ENCODE results near the gene SLC25A11.
A peak's percentile ranks its signal among the peaks of the same experiment; 100 is the strongest.

SLC25A11 gene

GRCh38 chr17:4948931-4949320 lies 9.1 kb upstream of the SLC25A11 start:
- DNase-seq (ENCODE audit: insufficient read length), result peak; percentile 88
- TF ChIP-seq TAF1 (IDR thresholded peaks at IDR 0.05; ENCODE audit: borderline replicate concordance, low read depth, low read length), result no peak
- TF ChIP-seq POLR2A (IDR thresholded peaks at IDR 0.05; ENCODE audit: low read depth, low read length), result no peak; the same call in 1 of the 2 replicates
- no peak; the same call in 1 of the 2 replicates for TF ChIP-seq POLR2AphosphoS5 (IDR thresholded peaks at IDR 0.05; ENCODE audit: low read depth, low read length)
- FAIRE-seq, result no peak

- FAIRE-seq, result peak; percentile 94
- DNase-seq (ENCODE audit: insufficient read length), result no peak
- TF ChIP-seq POLR2A (IDR thresholded peaks at IDR 0.05; ENCODE audit: low read depth, low read length) (peak; percentile 94), POLR2AphosphoS5 (IDR thresholded peaks at IDR 0.05; ENCODE audit: low read depth, low read length) (peak; percentile 92), TAF1 (IDR thresholded peaks at IDR 0.05; ENCODE audit: borderline replicate concordance, low read depth, low read length) (peak; percentile 79; the same call in 1 of the 2 replicates)
Observed at GRCh38 chr17:4948166-4948930, 8.5 kb upstream of the SLC25A11 start, which contains the start of gene PFN1. Gene PFN1, minus strand, starts transcription at chr17:4948530. Its CDS starts 136 bp downstream, at chr17:4948394.

- no peak for DNase-seq (ENCODE audit: insufficient read length)
- TF ChIP-seq POLR2A (IDR thresholded peaks at IDR 0.05; ENCODE audit: low read depth, low read length) (peak; percentile 24; the same call in 1 of the 2 replicates), POLR2AphosphoS5 (IDR thresholded peaks at IDR 0.05; ENCODE audit: low read depth, low read length) (peak; percentile 44; the same call in 1 of the 2 replicates), TAF1 (IDR thresholded peaks at IDR 0.05; ENCODE audit: borderline replicate concordance, low read depth, low read length) (peak; percentile 68; the same call in 1 of the 2 replicates)
- peak; percentile 96 for FAIRE-seq
Observed at GRCh38 chr17:4947411-4948165, 7.7 kb upstream of the SLC25A11 start.

- FAIRE-seq, result no peak
- TF ChIP-seq POLR2AphosphoS5 (IDR thresholded peaks at IDR 0.05; ENCODE audit: low read depth, low read length) (no peak), TAF1 (IDR thresholded peaks at IDR 0.05; ENCODE audit: borderline replicate concordance, low read depth, low read length) (no peak), POLR2A (IDR thresholded peaks at IDR 0.05; ENCODE audit: low read depth, low read length) (peak; percentile 3; the same call in 1 of the 2 replicates)
- no peak for DNase-seq (ENCODE audit: insufficient read length)
Observed at GRCh38 chr17:4947010-4947410, 7.2 kb upstream of the SLC25A11 start.

GRCh38 chr17:4946312-4946976 lies 6.6 kb upstream of the SLC25A11 start:
- FAIRE-seq (peak; percentile 89), DNase-seq (ENCODE audit: insufficient read length) (no peak)
- TF ChIP-seq TAF1 (IDR thresholded peaks at IDR 0.05; ENCODE audit: borderline replicate concordance, low read depth, low read length), result peak; percentile 37; the same call in 1 of the 2 replicates
- TF ChIP-seq POLR2AphosphoS5 (IDR thresholded peaks at IDR 0.05; ENCODE audit: low read depth, low read length), result peak; percentile 80; the same call in 1 of the 2 replicates
- TF ChIP-seq POLR2A (IDR thresholded peaks at IDR 0.05; ENCODE audit: low read depth, low read length), result peak; percentile 71

GRCh38 chr17:4945944-4946280 lies 6.1 kb upstream of the SLC25A11 start:
- DNase-seq (ENCODE audit: insufficient read length) (no peak), FAIRE-seq (no peak)

GRCh38 chr17:4945176-4945943 lies 5.5 kb upstream of the SLC25A11 start:
- DNase-seq (ENCODE audit: insufficient read length), result no peak
- peak; percentile 80 for TF ChIP-seq POLR2AphosphoS5 (IDR thresholded peaks at IDR 0.05; ENCODE audit: low read depth, low read length)
- peak; percentile 88 for TF ChIP-seq POLR2A (IDR thresholded peaks at IDR 0.05; ENCODE audit: low read depth, low read length)
- TF ChIP-seq TAF1 (IDR thresholded peaks at IDR 0.05; ENCODE audit: borderline replicate concordance, low read depth, low read length), result peak; percentile 56
- peak; percentile 98 for FAIRE-seq

More at GRCh38 chr17:4945944-4946280, 6.1 kb upstream of the SLC25A11 start:
- TF ChIP-seq POLR2AphosphoS5 (IDR thresholded peaks at IDR 0.05; ENCODE audit: low read depth, low read length) (no peak; the same call in 1 of the 2 replicates), POLR2A (IDR thresholded peaks at IDR 0.05; ENCODE audit: low read depth, low read length) (no peak), TAF1 (IDR thresholded peaks at IDR 0.05; ENCODE audit: borderline replicate concordance, low read depth, low read length) (no peak)

GRCh38 chr17:4944554-4945175 lies 4.8 kb upstream of the SLC25A11 start:
- no peak; the same call in 1 of the 2 replicates for TF ChIP-seq POLR2A (IDR thresholded peaks at IDR 0.05; ENCODE audit: low read depth, low read length)
- peak; percentile 91 for TF ChIP-seq POLR2AphosphoS5 (IDR thresholded peaks at IDR 0.05; ENCODE audit: low read depth, low read length)
- DNase-seq (ENCODE audit: insufficient read length) (no peak), FAIRE-seq (no peak)

- no peak for FAIRE-seq
Observed at GRCh38 chr17:4944163-4944553, 4.3 kb upstream of the SLC25A11 start.

More at GRCh38 chr17:4944163-4944553, 4.3 kb upstream of the SLC25A11 start:
- no peak for DNase-seq (ENCODE audit: insufficient read length)
- TF ChIP-seq POLR2A (IDR thresholded peaks at IDR 0.05; ENCODE audit: low read depth, low read length) (no peak; the same call in 1 of the 2 replicates), TAF1 (IDR thresholded peaks at IDR 0.05; ENCODE audit: borderline replicate concordance, low read depth, low read length) (0 out of 2 replicates have a peak, but pooled peaks have one; percentile 12)

Measured in GM12892 (cell line).